HG03175 (cell line): ENCODE results near the gene MTARC1.

Source experiments
- ATAC-seq: cut with Tn5 transposase; IDR thresholded peaks from one replicate; pipeline ENCODE4 v1.9.1; 2021; ENCODE audit warnings: mild to moderate bottlenecking, moderate library complexity; ENCODE audit not compliant: unreplicated experiment

The MTARC1 gene

DNA sequence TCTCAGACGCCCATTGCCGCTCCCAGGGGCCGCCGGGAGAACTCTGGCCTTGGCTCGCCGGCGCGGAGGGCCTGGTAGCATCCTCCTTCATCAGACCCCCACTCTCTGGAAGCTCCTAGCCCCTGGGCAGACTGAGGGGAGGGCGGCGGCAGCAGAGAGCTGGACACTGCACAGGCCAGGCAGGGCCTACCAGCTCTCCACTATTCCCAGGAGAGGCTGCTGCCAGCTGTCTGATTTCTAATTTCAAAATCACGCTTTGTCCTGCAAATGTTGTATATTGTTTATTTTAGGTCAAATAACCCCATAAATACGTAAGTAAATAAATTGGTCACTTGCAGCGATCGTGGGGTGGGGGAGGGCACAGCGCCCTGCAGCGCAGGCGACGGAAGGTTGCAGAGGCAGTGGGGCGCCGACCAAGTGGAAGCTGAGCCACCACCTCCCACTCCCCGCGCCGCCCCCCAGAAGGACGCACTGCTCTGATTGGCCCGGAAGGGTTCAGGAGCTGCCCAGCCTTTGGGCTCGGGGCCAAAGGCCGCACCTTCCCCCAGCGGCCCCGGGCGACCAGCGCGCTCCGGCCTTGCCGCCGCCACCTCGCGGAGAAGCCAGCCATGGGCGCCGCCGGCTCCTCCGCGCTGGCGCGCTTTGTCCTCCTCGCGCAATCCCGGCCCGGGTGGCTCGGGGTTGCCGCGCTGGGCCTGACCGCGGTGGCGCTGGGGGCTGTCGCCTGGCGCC lies at the start of gene MTARC1:
Gene MTARC1, plus strand, starts transcription at position 577 of the 732 bp plus-strand sequence. Its CDS starts 32 bp downstream, at position 609.
- peak; percentile 55 for ATAC-seq

GRCh38 chr1:220741349-220741748 lies 45.4 kb upstream of the MTARC1 start:
- no peak for ATAC-seq

DNA sequence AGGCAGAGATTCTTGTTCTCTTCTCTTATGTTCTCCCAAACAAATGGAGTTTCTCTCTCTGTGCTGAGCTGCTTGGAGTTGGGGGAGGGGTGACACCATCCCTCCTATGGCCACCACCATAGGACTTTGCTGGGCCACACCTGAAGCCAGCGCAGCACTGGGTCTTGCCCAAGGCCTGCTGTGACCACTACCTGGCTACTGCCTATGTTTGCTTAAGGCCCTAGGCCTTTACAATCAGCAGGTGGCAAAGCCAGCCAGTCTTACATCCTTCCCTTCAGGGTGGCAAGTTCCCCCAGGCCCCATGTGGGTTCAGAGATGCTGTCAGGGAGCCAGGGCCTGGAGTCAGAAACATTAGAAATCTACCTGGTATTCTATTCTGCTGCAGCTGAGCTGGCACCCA lies 44.9 kb upstream of the MTARC1 start:
- ATAC-seq, result no peak

GRCh38 chr1:220742520-220742919 lies 44.2 kb upstream of the MTARC1 start:
- ATAC-seq, result no peak

DNA sequence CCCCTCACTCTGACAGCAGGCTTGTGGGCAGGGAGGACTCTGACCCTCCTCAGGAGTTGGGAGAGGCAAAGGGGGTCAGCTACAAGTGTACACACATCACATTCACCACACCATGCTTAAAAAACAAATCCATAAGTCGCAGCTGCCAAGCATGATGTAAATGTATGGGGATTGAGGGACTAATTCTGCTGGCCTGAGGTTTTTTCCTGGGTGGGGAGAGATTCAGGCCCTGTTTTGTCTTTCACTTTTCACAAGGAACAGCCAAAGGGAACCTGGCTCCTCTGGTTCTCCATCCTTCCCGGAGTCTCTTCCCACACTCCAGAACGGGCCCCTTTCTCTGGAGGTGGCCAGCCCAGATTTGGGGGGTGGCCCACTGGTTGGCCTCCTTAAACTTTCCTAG lies 39.9 kb upstream of the MTARC1 start:
- ATAC-seq, result no peak

GRCh38 chr1:220747437-220748088 lies 39.1 kb upstream of the MTARC1 start:
- no peak for ATAC-seq

GRCh38 chr1:220748089-220748934 lies 38.4 kb upstream of the MTARC1 start, which contains the start of gene MTARC2:
Gene MTARC2 (plus strand): TSS chr1:220748322. CDS start chr1:220748532, 210 bp downstream.
- ATAC-seq, result peak; percentile 81

- no peak for ATAC-seq
These were observed 37.8 kb upstream of the MTARC1 start for GRCh38 chr1:220748936-220749335.

DNA sequence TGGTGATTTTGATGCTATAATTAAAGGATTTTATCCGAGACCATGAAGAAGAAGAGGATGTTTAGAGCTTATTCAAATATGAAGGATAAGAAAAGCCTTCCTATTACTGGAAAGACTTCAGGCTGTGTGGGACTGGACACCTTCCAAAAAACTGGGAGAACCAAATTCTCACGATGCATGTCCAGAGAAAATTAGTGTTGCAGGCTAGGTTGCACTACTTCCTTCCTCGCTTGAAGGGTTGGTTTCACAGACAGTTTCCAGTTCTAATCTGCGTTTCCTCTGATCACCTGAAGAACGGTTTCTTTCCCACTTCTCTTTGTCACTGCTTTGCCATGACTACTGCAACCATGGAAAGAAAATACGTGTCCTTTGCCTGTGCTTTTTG lies 36.6 kb upstream of the MTARC1 start:
- no peak for ATAC-seq

DNA sequence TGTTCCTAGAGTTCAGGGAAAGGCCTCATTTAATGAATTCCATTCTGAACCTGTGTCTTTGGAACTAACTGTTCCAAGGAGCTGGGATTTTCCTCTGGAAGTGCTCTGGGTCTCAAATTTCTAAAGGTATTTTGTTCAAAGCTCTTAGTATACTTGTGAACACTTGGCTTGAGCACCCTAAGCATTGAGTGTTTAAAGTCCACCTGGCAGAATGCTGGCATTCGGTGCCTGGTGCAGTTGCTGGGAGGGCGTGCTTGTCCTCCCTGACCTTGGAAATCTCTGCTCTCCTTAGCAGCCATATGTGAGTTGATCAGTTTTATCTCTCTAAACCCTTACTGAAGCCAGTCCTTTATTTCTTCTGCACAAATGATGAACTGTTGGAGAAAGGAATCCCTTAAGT lies 35.6 kb upstream of the MTARC1 start:
- no peak for ATAC-seq

GRCh38 chr1:220754212-220754917 lies 32.3 kb upstream of the MTARC1 start:
- no peak for ATAC-seq

DNA sequence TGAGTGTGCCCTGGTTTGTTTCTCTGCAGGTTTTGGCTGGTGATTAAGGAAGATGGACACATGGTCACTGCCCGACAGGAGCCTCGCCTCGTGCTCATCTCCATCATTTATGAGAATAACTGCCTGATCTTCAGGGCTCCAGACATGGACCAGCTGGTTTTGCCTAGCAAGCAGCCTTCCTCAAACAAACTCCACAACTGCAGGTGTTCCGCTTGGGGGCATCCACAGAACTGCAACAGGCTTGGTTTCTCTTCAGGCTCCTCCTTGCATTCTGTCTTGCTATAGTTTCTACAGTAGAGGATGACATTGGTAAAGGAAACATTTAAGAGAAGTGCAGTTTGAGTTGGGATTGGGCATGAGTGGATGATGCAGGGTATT lies 31.8 kb upstream of the MTARC1 start:
- ATAC-seq, result no peak

DNA sequence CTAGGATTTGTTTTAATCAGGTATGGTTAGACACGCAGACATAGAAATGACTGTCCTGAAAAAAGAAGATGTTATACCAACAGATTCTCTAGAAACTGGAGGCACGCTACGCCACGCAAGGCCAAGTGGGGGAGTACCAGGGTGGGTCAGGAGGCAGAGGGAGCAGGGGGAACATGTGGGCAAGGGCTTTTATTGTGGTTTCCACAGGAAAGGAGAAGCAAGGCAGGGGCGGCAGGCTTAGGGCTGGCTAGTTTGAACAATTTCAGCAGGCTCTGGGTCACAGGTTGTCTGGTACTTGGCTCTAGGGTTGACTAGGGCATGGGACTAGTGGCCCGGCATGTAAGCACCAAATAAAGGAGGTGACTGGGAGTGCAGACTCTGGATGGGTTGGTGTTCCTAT lies 31.4 kb upstream of the MTARC1 start:
- ATAC-seq, result no peak

- no peak for ATAC-seq
These were observed 29.3 kb upstream of the MTARC1 start for GRCh38 chr1:220757441-220757840.

GRCh38 chr1:220759147-220759546 lies 27.6 kb upstream of the MTARC1 start:
- no peak for ATAC-seq

- no peak for ATAC-seq
These were observed 24.9 kb upstream of the MTARC1 start for GRCh38 chr1:220761688-220762427.

DNA sequence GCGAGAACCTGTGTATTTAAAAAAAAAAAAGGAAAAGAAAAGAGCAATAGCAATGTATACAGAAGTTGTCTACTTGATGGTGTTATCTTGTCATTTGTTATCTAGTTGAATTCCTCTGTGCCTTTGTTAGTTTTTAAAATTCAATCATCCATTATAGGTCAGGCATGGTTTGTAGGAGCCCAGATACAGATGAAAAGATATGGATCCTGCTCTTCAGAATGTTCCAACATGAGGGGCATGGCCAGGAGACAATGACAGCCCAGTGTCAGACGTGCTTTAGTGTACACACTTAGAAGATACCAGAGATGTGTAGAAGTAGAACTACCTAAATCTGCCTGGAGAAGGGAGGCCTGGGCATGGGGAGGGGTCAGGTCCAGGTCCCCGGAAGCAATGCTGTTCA lies 22.0 kb upstream of the MTARC1 start:
- no peak for ATAC-seq

DNA sequence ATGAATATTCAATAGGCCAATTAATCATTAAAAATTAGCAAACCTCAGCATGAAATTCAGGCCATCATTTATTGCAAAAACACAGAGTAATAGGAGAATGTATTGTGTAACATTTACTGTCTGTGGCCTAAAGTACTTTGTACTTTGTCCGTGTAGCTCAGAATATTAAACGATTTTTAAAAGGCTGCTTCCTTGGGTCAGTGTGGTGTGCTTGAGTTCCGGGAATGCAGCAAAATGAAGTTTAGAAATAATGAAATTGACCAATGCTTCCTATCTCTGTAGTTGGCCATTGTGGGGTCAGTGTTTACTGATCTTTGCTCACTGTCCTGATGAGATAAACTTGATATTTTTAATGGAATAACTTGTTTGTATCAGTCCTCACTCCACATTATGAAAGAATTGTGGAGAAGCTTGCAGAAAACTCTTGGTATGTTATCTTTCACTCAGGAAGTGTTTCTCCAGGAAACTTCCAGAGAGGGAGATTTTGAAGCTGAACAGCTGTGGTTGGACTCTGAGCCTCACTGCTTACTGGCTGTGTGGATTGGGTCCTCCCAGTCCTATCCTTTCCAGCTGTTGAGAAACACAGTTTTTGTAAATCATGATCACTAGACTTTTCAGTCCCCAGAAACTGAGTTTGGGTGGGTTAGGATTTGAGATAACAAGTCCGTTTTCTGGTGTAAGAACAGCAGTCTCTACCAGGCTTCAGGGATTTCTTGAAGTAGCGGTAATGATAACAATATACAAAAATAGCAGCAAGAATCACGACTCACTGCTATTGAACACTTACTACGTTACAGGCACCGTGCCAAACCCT lies 19.2 kb upstream of the MTARC1 start:
- ATAC-seq, result no peak

GRCh38 chr1:220768126-220768601 lies 18.5 kb upstream of the MTARC1 start:
- no peak for ATAC-seq
